ENCODE measurements around the gene HSBP1L1. TPM values are rescaled to one million over a fixed set of nuclear protein-coding genes. Genes with fewer than 3 reads are reported as not detected.
A peak's percentile ranks its signal among the peaks of the same experiment; 100 is the strongest.

Gene HSBP1L1
- total RNA-seq, 1 donor from 2014 or later, result 6.1 TPM

GRCh38 chr18:79962311-79962710 is 2.1 kb upstream of the HSBP1L1 start:
- Histone ChIP-seq H3K9ac (ENCODE audit: low read length) (no peak overlapping the region), H3K4me2 (ENCODE audit: low read length) (peak overlapping the region; percentile 33), H3K27me3 (ENCODE audit: insufficient read depth, low read length) (no peaks in the 10 kb centered on the region), H2AFZ (ENCODE audit: low read depth, low read length) (no peak overlapping the region), H3K36me3 (ENCODE audit: insufficient read depth, low read length) (no peaks in the 10 kb centered on the region), H3K79me2 (ENCODE audit: insufficient read depth, low read length) (no peaks in the 10 kb centered on the region), H3K9me3 (ENCODE audit: insufficient read depth, low read depth, low read length) (no peaks in the 10 kb centered on the region), H3K4me3 (ENCODE audit: insufficient read depth, low read depth, low read length) (no peak overlapping the region), H3K27ac (ENCODE audit: low read depth, low read length) (no peak overlapping the region), H4K20me1 (ENCODE audit: insufficient read depth, low read length) (no peaks in the 10 kb centered on the region), H3K4me1 (ENCODE audit: insufficient read depth, low read length) (peaks cover 40% of the 10 kb centered on the region)
- Mint-ChIP-seq H3K9me3 (ENCODE audit: unreplicated experiment) (no peaks in the 10 kb centered on the region), H3K4me3 (ENCODE audit: unreplicated experiment) (no peak overlapping the region), H3K4me1 (ENCODE audit: low read depth, unreplicated experiment) (peaks cover 31% of the 10 kb centered on the region), H3K27me3 (ENCODE audit: low read depth, unreplicated experiment) (no peaks in the 10 kb centered on the region), H3K27ac (ENCODE audit: unreplicated experiment) (peak overlapping the region; percentile 13), H3K36me3 (ENCODE audit: low read depth, unreplicated experiment) (peaks cover 2% of the 10 kb centered on the region)
- FAIRE-seq, result no peak
- no peak for TF ChIP-seq CTCF (IDR thresholded peaks at IDR 0.05; ENCODE audit: insufficient read depth, low read depth, low read length)
- no peak for TF ChIP-seq EZH2 (IDR thresholded peaks at IDR 0.05; ENCODE audit: insufficient read depth, low read length)
- peak; percentile 74 for DNase-seq (ENCODE audit: low read depth)

GRCh38 chr18:79962835-79963657 is 1.4 kb upstream of the HSBP1L1 start:
- DNase-seq (ENCODE audit: low read depth), result no peak
- H3K4me3 Mint-ChIP-seq (ENCODE audit: unreplicated experiment), result peak overlapping the region; percentile 40
- Histone ChIP-seq H4K20me1 (ENCODE audit: insufficient read depth, low read length) (peaks cover 4% of the 10 kb centered on the region), H3K9ac (ENCODE audit: low read length) (no peak overlapping the region), H3K27ac (ENCODE audit: low read depth, low read length) (no peak overlapping the region), H2AFZ (ENCODE audit: low read depth, low read length) (no peak overlapping the region), H3K27me3 (ENCODE audit: insufficient read depth, low read length) (no peaks in the 10 kb centered on the region), H3K4me1 (ENCODE audit: insufficient read depth, low read length) (peaks cover 40% of the 10 kb centered on the region), H3K79me2 (ENCODE audit: insufficient read depth, low read length) (no peaks in the 10 kb centered on the region), H3K4me3 (ENCODE audit: insufficient read depth, low read depth, low read length) (no peak overlapping the region), H3K9me3 (ENCODE audit: insufficient read depth, low read depth, low read length) (no peaks in the 10 kb centered on the region), H3K36me3 (ENCODE audit: insufficient read depth, low read length) (no peaks in the 10 kb centered on the region), H3K4me2 (ENCODE audit: low read length) (peak overlapping the region; percentile 33)
- H3K27me3 Mint-ChIP-seq (ENCODE audit: low read depth, unreplicated experiment), result no peaks in the 10 kb centered on the region
- peaks cover 2% of the 10 kb centered on the region for H3K36me3 Mint-ChIP-seq (ENCODE audit: low read depth, unreplicated experiment)
- no peaks in the 10 kb centered on the region for H3K9me3 Mint-ChIP-seq (ENCODE audit: unreplicated experiment)
- FAIRE-seq, result no peak
- H3K27ac Mint-ChIP-seq (ENCODE audit: unreplicated experiment), result peak overlapping the region; percentile 13
- H3K4me1 Mint-ChIP-seq (ENCODE audit: low read depth, unreplicated experiment), result peaks cover 31% of the 10 kb centered on the region
- no peak for TF ChIP-seq CTCF (IDR thresholded peaks at IDR 0.05; ENCODE audit: insufficient read depth, low read depth, low read length)
- no peak for TF ChIP-seq EZH2 (IDR thresholded peaks at IDR 0.05; ENCODE audit: insufficient read depth, low read length)
